Ammon's horn (tissue), 1 donor: ENCODE measurements around the gene ELF2.
"Not testable (repeated sequence)": the region's sequence is repeated elsewhere in the genome, so short reads cannot be mapped to it uniquely, and the experiment has no call there.

Experiments
- DNase-seq: peaks from one replicate; pipeline ENCODE4 v3.0.0-alpha.2; 2016; ENCODE audit warnings: low spot score

Gene ELF2

DNA sequence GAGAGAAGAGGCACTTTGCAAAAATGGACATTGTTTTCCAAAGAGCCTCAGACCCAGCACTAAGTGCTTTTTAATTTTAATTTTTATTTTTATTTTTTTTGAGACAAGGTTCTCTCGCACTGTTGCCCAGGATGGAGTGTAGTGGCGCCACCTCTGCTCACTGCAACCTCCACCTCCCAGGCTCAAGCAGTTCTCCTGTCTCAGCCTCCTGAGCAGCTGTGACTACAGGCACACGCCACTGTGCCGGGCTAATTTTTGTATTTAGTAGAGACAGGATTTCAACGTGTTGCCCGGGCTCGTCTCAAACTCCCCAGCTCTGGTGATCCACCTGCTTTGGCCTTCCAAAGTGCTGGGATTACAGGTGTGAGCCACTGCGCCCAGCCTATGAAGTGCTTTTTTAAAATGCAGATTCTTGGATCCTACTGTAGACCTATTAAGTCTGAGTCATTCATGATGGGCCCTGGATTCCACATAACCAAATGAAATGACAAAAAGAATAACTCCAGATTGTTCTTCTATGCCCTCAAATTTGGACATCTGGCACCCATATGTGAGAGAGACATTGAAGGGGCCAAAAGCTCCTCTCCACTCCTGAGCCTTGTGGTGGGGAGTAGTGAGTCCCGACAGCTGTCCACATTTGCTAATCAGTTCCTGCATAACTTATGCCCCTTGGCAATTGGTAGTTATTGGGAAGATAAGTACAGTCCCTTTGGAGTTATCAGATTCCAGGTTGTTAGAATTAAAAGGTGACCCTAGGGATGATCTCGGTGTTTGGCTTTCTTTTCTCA, 157.9 kb downstream of the ELF2 start:
- DNase-seq, result no peak

DNA sequence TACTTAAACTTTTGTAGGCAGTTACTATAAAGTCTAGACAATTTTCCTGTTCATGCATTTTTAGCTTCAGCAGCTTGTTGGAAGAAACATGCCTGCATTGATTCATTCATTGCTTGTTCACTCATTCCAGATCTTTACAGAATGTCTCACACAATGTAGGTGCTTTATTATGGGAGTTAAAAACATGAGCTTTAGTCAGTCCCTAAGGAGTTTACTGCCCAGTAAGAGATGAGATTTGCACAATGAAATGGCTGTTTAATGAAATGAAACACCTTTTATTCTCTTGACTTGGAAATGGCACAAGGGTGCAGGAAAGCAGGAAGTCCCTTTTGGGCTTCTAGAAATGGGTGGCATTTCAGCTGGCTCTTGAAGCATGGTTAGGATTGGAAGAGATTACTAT, 158.5 kb downstream of the ELF2 start:
- no peak for DNase-seq

DNA sequence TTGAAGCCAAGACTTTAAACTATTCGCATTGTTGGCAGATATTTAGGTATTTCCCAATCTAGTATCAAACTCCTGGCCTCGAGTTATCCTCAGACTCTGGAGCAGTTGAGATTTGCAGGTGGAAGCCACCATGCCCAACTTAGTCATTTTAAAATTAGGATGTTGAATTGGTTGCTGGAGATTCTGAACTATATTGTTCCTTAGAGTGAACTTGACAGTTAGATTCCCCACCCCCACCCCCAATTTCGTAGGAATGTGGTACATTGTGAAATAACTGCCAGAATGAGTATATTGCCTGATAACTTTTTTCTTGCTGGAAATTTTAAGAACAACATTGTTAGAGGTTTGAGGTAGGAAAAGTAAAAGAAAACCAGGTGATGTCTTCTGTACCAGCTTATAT, 159.2 kb downstream of the ELF2 start:
- DNase-seq, result no peak

DNA sequence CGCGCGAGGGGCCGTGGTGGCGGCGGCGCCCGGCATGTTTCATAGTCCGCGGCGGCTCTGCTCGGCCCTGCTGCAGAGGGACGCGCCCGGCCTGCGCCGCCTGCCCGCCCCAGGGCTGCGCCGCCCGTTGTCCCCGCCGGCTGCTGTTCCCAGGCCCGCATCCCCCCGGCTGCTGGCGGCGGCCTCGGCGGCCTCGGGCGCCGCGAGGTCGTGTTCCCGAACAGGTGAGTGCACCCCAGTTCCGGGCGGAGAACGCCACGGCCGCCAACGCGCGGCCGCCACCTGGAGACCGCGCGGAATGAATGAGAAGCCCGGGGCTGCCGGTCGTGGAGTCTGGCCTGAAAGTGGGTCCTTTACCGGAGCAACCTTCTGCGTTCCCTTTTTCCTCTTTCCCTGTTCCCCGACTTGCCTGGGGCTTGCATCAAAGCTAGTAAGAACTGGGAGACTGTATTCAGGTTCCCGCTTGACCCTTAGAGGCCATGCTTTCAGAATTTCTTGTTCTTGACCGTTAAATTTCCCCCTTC, 161.0 kb downstream of the ELF2 start:
- DNase-seq, result peak; percentile 34

DNA sequence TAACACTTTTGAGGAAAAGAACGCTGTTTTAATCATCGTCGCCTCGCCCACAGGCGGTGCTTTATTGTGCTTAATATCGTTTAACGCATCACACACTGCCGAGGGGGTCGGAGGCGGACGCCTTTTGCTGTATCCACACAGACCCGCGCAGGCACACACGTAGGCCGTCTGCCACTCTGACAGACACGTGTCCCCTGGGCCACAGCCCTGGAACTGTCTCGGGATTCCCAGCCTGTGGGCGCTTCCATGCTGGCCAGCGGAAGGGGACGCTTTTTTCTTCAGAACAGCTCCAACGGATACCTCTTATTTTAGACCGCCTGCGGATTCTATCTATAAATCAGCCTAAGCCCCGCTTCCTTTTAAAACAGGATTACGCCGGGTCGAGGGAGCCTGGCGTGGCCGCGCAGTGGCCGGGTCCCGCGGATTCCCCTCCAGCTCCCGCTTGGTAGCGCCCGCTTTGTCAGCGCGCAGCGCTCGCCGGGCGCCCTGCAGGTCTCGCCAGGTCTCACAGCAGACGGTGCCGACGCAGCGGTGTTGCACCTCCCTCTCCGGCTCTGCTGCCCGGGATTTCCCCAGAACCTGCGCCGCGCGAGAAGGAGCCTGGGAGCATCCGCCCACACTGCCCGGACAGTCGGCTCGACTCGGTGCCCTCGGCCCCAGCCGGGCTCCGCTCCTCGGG, 161.6 kb downstream of the ELF2 start, which contains the start of gene NOCT:
Gene NOCT (plus strand): TSS at position 513 of the 679 bp plus-strand sequence. CDS start 201 bp downstream, outside the sequence.
- DNase-seq, result peak; percentile 91

DNA sequence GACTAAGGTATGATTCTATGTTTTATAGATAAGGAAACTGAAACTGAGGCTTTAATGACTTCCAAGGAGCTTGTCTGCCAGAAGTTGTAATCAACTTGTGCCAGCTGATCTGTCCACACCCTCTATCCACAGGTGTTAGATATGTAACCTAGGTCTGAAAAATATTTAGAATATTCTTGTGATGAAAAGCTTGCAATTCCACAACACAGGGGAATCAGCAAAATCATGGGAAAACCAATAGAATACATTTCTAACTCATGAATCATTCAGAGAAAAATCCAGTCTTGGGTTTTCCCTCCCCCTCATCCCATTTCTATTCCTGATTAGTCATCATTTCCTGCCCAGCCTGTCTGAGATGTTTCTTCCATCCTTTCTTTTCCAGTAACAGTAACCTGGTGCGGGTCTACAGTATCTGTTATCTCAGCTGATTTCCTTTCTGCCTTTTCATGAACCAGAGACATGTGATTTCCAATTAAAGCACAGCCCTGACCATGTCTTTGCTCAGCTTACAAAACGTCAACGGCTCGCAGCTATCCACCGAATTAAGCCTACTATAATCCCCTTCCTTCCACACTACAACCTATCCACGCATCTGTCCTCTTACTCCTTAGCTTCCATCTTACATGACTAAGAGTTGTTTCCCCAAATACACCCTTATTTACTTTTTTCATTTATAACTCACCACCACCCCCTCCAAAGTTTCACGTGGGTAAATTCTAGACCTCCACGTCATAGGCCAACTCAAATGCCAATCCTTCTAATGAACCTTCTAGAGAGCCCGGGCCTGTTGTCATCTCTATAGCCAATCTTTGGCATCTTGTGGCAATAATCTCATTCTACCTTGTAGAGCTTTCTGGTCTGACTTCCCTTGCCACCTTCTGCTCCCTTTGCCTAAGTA, 162.4 kb downstream of the ELF2 start:
- peak; percentile 24 for DNase-seq

DNA sequence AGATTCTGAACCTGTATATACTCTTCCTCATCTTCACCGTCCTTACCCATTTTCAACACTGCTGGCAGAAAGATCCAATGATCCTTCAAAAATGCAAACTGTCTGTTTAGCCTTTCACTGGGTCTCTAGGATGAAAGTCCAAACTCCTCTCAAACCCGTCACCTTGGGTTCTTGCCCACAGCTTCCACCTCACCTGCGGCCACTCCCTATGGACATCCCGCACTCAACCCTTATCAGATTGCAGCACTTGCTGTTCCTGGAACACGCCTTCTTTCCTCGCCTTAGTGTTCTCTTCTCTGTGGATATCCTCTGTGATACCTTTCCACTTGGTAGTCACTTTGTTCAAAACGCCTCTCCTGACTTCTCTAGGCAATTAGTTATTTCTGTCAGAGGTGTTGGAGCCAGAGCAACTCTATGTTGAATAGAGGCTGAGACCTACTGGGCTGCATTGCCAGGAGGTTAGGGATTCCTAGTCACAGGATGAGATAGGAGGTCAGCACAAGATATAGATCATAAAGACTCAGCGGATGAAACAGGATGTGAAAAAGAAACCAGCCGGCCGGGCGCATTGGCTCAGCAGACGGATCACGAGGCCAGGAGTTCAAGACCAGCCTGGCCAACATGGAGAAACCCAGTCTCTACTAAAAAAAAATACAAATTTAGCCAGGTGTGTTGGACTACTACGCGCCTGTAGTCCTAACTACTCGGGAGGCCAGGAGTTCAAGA, 165.6 kb downstream of the ELF2 start:
- no peak for DNase-seq

DNA sequence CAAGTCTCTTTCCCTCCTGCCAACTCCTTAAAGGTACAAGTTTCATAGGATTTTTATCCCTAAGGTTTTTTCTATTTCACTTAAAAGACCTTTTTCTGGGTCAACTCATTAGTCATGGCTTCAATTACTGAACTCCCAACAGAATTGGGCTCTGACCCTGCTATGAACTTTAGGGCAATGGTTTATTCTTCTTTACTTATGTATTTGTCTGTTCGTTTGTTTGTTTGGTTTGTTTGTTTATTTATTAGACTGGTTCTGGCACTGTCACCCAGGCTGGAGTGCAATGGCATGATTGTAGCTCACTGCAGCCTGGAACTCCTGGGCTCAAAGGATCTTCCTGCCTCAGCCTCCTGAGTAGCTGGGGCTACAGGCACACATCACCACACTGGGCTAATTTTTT, 167.3 kb downstream of the ELF2 start:
- DNase-seq, result no peak

DNA sequence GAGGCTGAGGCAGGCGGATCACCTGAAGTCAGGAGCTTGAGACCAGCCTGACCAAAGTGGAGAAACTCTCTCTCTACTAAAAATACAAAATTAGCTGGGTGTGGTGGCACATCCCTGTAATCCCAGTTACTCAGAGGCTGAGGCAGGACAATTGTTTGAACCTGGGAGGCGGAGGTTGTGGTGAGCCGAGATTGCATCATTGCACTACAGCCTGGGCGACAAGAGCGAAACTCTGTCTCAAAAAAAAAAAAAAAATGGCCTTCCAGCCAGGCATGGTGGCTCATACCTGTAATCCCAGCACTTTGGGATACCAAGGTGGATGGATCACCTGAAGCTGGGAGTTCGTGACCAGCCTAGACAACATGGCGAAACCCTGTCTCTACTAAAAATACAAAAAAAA, 168.7 kb downstream of the ELF2 start:
- not testable (repeated sequence) for DNase-seq

DNA sequence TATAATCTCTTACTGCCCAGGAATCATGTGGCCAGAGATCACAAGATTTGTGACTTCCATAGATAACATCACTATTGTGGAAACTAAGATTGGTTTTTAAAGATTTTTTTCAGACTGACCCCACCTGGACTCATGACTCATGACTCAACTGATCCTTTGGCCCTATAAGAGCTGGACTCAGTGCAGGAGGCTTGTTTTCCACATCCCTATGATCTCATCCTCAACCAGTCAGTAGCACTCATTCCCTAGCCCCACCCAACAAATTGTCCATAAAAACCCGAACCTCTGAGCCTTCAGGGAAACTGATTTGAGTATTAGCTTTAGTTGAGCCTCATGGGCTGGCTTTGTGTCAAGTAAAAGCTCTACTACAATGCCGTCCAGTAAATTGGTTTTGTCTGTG, 169.4 kb downstream of the ELF2 start:
- DNase-seq, result no peak
